IPS-18c (cell line): ENCODE results near the gene WSCD1.

ENCODE experiments used
- H3K4me3 ChIP-seq: 2 replicates; pipeline ENCODE4 v1.7.0; 2013; ENCODE audit warnings: low read depth, mild to moderate bottlenecking, low read length, moderate library complexity; ENCODE audit not compliant: insufficient read depth
- H3K9me3 ChIP-seq: one replicate; pipeline ENCODE4 v1.6.1; 2013; ENCODE audit warnings: mild to moderate bottlenecking, low read length, moderate library complexity; ENCODE audit not compliant: control insufficient read depth, insufficient read depth

Gene WSCD1

GRCh38 chr17:6077752-6078151 is 7.6 kb downstream of the WSCD1 start:
- H3K4me3 ChIP-seq: no peak overlapping the region
- no peaks in the 10 kb centered on the region for H3K9me3 ChIP-seq

DNA sequence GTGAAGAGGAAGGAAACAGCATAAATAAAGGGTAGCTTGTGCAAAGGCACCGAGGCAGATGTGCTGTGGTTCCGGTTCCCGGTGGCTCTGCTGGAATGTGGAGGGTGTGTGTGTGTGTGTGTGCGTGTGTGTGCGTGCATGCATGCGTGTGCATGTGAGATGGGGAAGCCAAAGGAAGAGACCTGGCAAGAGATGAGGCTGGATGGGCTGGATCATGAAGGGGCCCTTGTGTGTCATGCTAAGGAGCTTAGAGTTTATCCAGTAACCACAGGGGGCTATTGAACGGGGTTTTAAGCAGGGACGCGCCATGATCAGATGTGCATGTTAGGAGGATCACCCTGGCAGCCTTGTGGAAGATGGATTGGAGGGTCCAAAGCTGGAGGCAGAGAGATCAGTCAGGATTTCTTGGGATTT is 8.3 kb downstream of the WSCD1 start:
- H3K4me3 ChIP-seq: no peak overlapping the region

GRCh38 chr17:6079155-6079888 is 9.1 kb downstream of the WSCD1 start:
- H3K9me3 ChIP-seq: no peaks in the 10 kb centered on the region

More for the DNA sequence above, 8.3 kb downstream of the WSCD1 start:
- no peaks in the 10 kb centered on the region for H3K9me3 ChIP-seq

DNA sequence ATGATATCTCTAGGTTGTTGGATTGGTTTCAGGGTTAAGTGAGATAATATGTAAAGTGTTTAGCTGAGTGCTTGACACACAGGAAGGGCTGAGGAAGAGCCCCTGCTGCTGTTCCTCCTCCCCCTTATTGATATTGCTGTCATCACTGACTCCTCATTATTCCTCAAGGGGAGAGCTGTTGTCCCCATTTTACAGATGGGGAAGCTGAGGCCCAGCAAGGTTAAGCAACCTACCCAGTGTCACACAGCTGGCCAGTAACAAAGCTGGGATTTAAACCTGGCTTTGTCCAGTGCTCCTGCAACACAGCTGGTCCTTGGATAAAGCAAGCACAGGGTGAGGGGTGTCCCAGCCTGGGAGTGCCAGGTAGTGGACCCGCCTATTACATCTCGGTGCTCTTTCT is 9.8 kb downstream of the WSCD1 start:
- H3K9me3 ChIP-seq: no peaks in the 10 kb centered on the region
- no peak overlapping the region for H3K4me3 ChIP-seq

More at GRCh38 chr17:6079155-6079888, 9.1 kb downstream of the WSCD1 start:
- no peak overlapping the region for H3K4me3 ChIP-seq

DNA sequence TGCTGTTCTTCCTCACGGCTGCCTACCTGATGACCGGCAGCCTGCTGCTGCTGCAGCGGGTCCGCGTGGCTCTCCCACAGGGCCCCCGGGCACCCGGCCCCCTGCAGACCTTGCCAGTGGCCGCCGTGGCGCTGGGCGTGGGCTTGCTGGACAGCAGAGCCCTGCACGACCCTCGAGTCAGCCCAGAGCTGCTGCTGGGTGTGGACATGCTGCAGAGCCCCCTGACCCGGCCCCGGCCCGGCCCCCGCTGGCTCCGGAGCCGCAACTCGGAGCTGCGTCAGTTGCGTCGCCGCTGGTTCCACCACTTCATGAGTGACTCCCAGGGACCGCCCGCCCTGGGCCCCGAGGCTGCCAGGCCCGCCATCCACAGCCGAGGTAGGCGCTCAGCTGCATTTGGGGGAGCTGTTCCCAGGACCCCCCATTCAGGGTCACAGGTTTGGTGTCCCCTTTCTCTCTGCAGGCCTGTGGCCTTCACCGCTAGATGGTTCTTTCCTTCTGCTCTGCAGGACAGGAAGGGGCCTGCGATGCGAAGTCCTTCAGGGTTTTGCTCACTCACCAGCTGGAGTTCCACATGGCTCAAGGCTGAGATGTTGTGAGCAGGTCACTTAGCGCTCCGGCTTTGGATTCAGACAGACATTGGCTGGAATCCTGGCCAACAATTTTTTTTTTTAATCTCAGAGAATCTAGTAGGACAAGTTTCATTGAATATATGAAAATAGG is 10.7 kb downstream of the WSCD1 start:
- no peak overlapping the region for H3K4me3 ChIP-seq
- H3K9me3 ChIP-seq: no peaks in the 10 kb centered on the region

GRCh38 chr17:6082335-6082734 is 12.2 kb downstream of the WSCD1 start:
- H3K4me3 ChIP-seq: no peak overlapping the region; the same call in 1 of the 2 replicates
- H3K9me3 ChIP-seq: no peaks in the 10 kb centered on the region

DNA sequence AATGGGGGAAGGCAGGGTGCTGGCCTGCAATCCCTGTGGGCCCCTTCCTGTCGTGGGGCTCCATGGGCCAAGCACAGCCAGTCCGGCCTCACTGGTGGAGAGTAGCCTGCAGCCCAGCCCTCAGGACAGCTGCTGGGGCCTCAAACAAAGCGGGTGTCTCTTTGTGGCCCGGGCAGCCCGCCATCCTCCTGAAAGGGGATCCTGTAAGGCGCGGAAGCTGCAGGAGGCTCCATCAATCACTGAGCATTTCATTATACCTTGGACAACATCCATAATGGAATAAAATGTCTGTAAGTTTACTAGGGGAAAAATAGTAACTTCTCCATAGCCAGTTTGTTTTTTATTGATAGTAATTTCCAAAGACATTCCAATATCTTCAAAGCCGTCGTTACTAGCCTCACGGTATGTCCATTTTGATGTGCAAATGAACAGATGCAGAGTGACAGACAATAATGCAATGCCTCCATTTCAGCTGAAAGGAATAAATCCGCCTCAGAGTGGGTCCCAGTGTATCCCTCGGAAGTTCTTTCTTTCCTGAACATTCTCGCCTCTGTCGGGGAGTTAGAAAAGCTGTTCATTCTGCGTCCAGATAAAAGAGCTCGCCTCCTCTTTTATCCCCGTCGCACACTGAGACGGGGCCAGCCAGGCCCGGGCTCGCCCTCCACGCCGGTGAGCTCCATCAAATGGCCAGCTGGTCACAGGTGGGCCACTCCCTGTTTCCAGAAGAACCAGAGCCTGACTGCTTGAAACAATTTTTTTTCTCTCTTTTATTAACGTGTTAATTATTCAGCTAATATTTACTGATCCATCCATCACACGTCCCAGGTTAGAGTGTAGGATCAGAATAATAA is 14.4 kb downstream of the WSCD1 start:
- Histone ChIP-seq H3K4me3 (no peak overlapping the region), H3K9me3 (no peaks in the 10 kb centered on the region)

DNA sequence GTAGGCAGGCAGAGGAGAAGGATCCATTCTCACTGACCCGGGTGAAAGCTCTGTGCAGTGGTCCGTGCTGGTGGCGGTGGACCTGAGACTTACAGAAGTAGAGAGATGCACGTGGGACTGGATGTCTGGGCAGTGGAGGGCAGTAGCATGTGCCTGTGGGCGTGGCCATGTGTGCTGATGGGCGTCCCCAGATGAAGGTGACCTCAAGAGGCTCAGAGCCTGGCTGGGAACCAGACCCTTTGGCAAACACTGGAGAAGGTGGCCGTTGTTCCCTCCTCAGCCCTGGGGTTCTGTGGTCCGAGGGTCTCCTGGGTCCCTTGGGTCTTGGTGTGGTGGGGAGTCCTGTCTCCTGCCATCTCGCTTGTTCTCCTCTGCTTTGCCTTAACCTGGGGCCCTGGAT is 15.6 kb downstream of the WSCD1 start:
- H3K9me3 ChIP-seq: no peaks in the 10 kb centered on the region
- no peak overlapping the region for H3K4me3 ChIP-seq

GRCh38 chr17:6086603-6087400 is 16.6 kb downstream of the WSCD1 start:
- no peaks in the 10 kb centered on the region for H3K9me3 ChIP-seq
- no peak overlapping the region for H3K4me3 ChIP-seq

DNA sequence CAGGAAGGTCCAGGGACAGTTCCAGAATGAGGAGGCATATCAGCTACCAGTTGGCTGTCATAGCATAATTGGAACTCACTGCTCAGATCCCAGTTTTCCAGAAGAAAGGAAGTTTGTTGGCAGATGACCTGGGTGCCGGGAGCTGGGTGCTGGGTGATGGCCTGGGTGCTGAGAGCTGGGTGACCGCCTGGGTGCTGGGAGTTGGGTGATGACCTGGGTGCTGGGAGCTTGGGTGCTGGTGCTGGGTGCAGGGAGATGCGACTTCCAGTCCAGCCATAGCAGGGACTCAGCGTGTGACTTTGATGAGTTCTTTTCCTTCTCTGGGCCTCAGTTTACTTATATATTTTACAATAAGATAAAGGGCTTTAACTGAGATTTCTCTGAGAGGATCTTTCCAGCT is 18.0 kb downstream of the WSCD1 start:
- H3K4me3 ChIP-seq: no peak overlapping the region

DNA sequence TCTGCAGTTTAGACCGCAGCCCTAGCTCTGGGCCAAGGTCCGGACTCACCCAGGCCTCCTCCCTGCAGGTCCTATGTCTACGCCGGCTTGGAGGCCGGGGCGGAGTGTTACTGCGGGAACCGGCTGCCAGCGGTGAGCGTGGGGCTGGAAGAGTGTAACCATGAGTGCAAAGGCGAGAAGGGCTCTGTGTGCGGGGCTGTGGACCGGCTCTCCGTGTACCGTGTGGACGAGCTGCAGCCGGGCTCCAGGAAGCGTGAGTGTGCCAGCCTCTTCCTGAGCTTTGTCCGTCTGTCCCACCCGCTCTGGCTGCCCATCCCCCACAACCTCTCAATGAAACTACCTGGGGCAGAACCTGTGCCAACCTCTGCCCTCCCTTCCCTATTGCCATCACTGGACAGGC is 20.1 kb downstream of the WSCD1 start:
- H3K9me3 ChIP-seq: no peaks in the 10 kb centered on the region

More for the DNA sequence above, 18.0 kb downstream of the WSCD1 start:
- H3K9me3 ChIP-seq: no peaks in the 10 kb centered on the region

DNA sequence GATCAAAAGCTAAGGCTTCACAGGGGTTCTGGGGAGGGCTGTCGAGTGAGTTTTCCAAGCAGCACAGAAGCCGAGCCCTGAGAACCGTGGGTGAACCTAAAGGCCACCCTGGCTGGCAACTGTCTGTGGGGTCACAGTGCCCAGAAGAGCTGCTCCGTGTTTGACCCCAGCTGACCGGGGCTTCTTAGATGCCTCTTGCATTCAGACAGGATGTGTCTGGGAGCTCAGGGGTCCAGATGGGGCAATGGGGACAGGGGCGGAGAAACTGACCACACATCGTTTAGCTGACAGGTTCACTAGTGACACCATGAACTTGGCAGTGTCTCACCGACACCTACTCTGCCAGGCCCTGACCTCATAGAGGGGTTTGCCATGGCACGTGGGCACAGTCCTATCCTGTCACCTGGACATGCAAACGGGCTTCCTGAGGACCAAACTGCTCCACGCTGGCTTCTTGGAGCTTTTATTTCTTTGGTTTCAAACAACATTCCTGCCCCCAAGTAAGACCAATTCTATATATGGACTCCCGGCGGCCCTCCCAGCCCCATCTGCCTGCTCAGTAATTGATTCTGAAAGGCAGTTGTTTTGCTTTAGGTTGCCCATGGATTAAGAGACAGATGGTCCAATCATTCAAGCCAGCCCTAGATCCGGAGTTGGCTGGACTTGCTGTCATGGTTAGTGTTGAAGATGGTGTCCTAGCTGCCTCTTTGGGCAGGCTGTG is 22.2 kb downstream of the WSCD1 start:
- Histone ChIP-seq H3K4me3 (no peak overlapping the region), H3K9me3 (no peaks in the 10 kb centered on the region)

More for the DNA sequence above, 20.1 kb downstream of the WSCD1 start:
- H3K4me3 ChIP-seq: no peak overlapping the region

GRCh38 chr17:6092903-6093468 is 22.8 kb downstream of the WSCD1 start:
- Histone ChIP-seq H3K4me3 (no peak overlapping the region), H3K9me3 (no peaks in the 10 kb centered on the region)

- no peaks in the 10 kb centered on the region for H3K9me3 ChIP-seq
- no peak overlapping the region for H3K4me3 ChIP-seq
Observed at GRCh38 chr17:6094453-6094852, 24.3 kb downstream of the WSCD1 start.

- no peaks in the 10 kb centered on the region for H3K9me3 ChIP-seq
- no peak overlapping the region for H3K4me3 ChIP-seq
Observed at GRCh38 chr17:6094926-6095325, 24.7 kb downstream of the WSCD1 start.

DNA sequence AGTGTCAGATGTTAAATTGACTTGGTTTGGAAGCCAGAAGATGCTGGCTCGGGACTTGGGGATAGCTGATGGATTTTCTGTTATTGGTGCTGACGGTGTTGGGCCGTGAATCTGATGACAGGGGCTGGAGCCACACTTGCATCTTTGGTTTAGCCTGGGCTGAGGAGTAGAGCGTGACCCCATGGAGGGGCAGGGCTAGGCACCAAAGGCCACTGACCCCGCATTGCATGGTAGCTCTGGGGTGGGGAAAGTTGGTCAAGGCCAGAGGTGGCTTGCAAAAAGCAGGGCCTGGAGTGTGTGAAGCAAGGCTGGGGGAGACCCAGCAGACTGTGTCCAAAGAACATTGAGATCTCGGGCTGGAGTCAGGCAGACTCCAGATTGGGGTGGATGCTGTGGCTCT is 25.3 kb downstream of the WSCD1 start:
- H3K9me3 ChIP-seq: no peaks in the 10 kb centered on the region
- H3K4me3 ChIP-seq: no peak overlapping the region
